ENCODE results near the gene SLC22A5.
"Not testable (repeated sequence)": the region's sequence is repeated elsewhere in the genome, so short reads cannot be mapped to it uniquely, and the experiment has no call there.

Gene SLC22A5

GRCh38 chr5:132428147-132428482 lies 58.6 kb downstream of the SLC22A5 start:
- peak; percentile 40 for DNase-seq (ENCODE audit: low read depth)

GRCh38 chr5:132428484-132429462 lies 59.3 kb downstream of the SLC22A5 start:
- peak; percentile 84 for DNase-seq (ENCODE audit: low read depth)

- DNase-seq (ENCODE audit: low read depth), result peak; percentile 57
Measured at GRCh38 chr5:132429463-132430440, 60.2 kb downstream of the SLC22A5 start.

GRCh38 chr5:132430746-132431145 lies 61.2 kb downstream of the SLC22A5 start:
- DNase-seq (ENCODE audit: low read depth), result no peak

- DNase-seq (ENCODE audit: low read depth), result no peak
Measured at GRCh38 chr5:132431632-132432031, 62.1 kb downstream of the SLC22A5 start.

GRCh38 chr5:132433141-132433540 lies 63.6 kb downstream of the SLC22A5 start:
- no peak for DNase-seq (ENCODE audit: low read depth)

- DNase-seq (ENCODE audit: low read depth), result peak; percentile 87
Measured at GRCh38 chr5:132434416-132435286, 65.1 kb downstream of the SLC22A5 start.

- DNase-seq (ENCODE audit: low read depth), result no peak
Measured at GRCh38 chr5:132435447-132435846, 65.9 kb downstream of the SLC22A5 start.

- DNase-seq (ENCODE audit: low read depth), result no peak
Measured at GRCh38 chr5:132435886-132436285, 66.4 kb downstream of the SLC22A5 start.

- no peak for DNase-seq (ENCODE audit: low read depth)
Measured at GRCh38 chr5:132436936-132437335, 67.4 kb downstream of the SLC22A5 start.

- DNase-seq (ENCODE audit: low read depth), result peak; percentile 92
Measured at GRCh38 chr5:132437604-132438266, 68.2 kb downstream of the SLC22A5 start.

- DNase-seq (ENCODE audit: low read depth), result not testable (repeated sequence)
Measured at GRCh38 chr5:132438267-132438645, 68.7 kb downstream of the SLC22A5 start.

- DNase-seq (ENCODE audit: low read depth), result no peak
Measured at GRCh38 chr5:132438917-132439316, 69.4 kb downstream of the SLC22A5 start.

- peak; percentile 40 for DNase-seq (ENCODE audit: low read depth)
Measured at GRCh38 chr5:132439521-132440089, 70.1 kb downstream of the SLC22A5 start.

GRCh38 chr5:132444061-132444460 lies 74.6 kb downstream of the SLC22A5 start:
- DNase-seq (ENCODE audit: low read depth), result no peak
